Hepatic stellate cell (primary cell): Measurements from ENCODE around the gene GRID1.

Experiments
- DNase-seq: peaks from one replicate; pipeline ENCODE4 v3.0.0; 2011; ENCODE audit warnings: low spot score

GRID1 gene

GRCh38 chr10:85795460-85795859, 571.1 kb downstream of the GRID1 start:
- DNase-seq = no peak

GRCh38 chr10:85794553-85794952, 572.0 kb downstream of the GRID1 start:
- DNase-seq = no peak

- DNase-seq = no peak
These were observed 574.1 kb downstream of the GRID1 start for GRCh38 chr10:85792533-85792858.

- no peak for DNase-seq
These were observed 574.6 kb downstream of the GRID1 start for GRCh38 chr10:85791818-85792532.

- DNase-seq = no peak
These were observed 576.4 kb downstream of the GRID1 start for GRCh38 chr10:85789982-85790789.

- no peak for DNase-seq
These were observed 577.5 kb downstream of the GRID1 start for GRCh38 chr10:85789125-85789524.

- no peak for DNase-seq
These were observed 578.0 kb downstream of the GRID1 start for GRCh38 chr10:85788570-85788969.

GRCh38 chr10:85787881-85788280, 578.7 kb downstream of the GRID1 start:
- no peak for DNase-seq

- DNase-seq = no peak
These were observed 579.2 kb downstream of the GRID1 start for GRCh38 chr10:85787393-85787792.

- DNase-seq = no peak
These were observed 580.1 kb downstream of the GRID1 start for GRCh38 chr10:85786401-85786899.

GRCh38 chr10:85784792-85785191, 581.8 kb downstream of the GRID1 start:
- DNase-seq = no peak

GRCh38 chr10:85781404-85781803, 585.2 kb downstream of the GRID1 start:
- DNase-seq = no peak

GRCh38 chr10:85778074-85778473, 588.5 kb downstream of the GRID1 start:
- no peak for DNase-seq

GRCh38 chr10:85767891-85768290, 598.7 kb downstream of the GRID1 start:
- DNase-seq = no peak

- DNase-seq = no peak
These were observed 602.5 kb downstream of the GRID1 start for GRCh38 chr10:85764108-85764507.

- no peak for DNase-seq
These were observed 604.6 kb downstream of the GRID1 start for GRCh38 chr10:85761906-85762445.

- no peak for DNase-seq
These were observed 624.8 kb downstream of the GRID1 start for GRCh38 chr10:85741626-85742300.

GRCh38 chr10:85735997-85736396, 630.6 kb downstream of the GRID1 start:
- no peak for DNase-seq

- DNase-seq = no peak
These were observed 631.8 kb downstream of the GRID1 start for GRCh38 chr10:85734791-85735190.

GRCh38 chr10:85724215-85724614, 642.4 kb downstream of the GRID1 start:
- no peak for DNase-seq

GRCh38 chr10:85720931-85721590, 645.5 kb downstream of the GRID1 start:
- DNase-seq = no peak

- DNase-seq = no peak
These were observed 647.2 kb downstream of the GRID1 start for GRCh38 chr10:85719408-85719807.
